ENCODE results near the gene MALAT1.

Gene MALAT1

GRCh38 chr11:65549096-65549495 is 50.3 kb downstream of the MALAT1 start:
- Histone ChIP-seq H3K36me3 (ENCODE audit: low read length) (no peaks in the 10 kb centered on the region), H3F3A (ENCODE audit: insufficient read depth) (peaks cover 11% of the 10 kb centered on the region), H3K79me2 (ENCODE audit: insufficient read depth, low read length) (no peaks in the 10 kb centered on the region)

GRCh38 chr11:65551572-65552387 is 52.9 kb downstream of the MALAT1 start:
- Histone ChIP-seq H3K27ac (ENCODE audit: low read depth, low read length) (no peak overlapping the region), H3K79me2 (ENCODE audit: insufficient read depth, low read length) (no peaks in the 10 kb centered on the region), H3K27me3 (ENCODE audit: low read length) (no peaks in the 10 kb centered on the region), H3K9ac (ENCODE audit: low read length) (no peak overlapping the region), H3F3A (ENCODE audit: insufficient read depth) (0 out of 2 replicates have a peak, but pooled peaks cover 1% of the 10 kb centered on the region), H3K4me3 (ENCODE audit: insufficient read depth, low read length, poor library complexity, severe bottlenecking) (no peak overlapping the region), H3K36me3 (ENCODE audit: low read length) (no peaks in the 10 kb centered on the region), H4K20me1 (ENCODE audit: low read depth, low read length) (no peaks in the 10 kb centered on the region), H3K9me2 (replicated peaks; ENCODE audit: insufficient read depth, low read length) (no peaks in the 10 kb centered on the region), H2AFZ (ENCODE audit: low read depth, low read length, severe bottlenecking) (no peak overlapping the region), H3K9me3 (ENCODE audit: insufficient read depth, low read length) (no peaks in the 10 kb centered on the region), H3K4me2 (ENCODE audit: low read depth, low read length, poor library complexity, severe bottlenecking) (peak overlapping the region; percentile 0)
- peak; percentile 86 for TF ChIP-seq CTCF (IDR thresholded peaks at IDR 0.05; ENCODE audit: insufficient read depth, low read length, poor library complexity, severe bottlenecking)
- no peak for TF ChIP-seq EZH2phosphoT487 (conservative IDR thresholded peaks at IDR 0.05; ENCODE audit: low read length)

More at GRCh38 chr11:65549096-65549495, 50.3 kb downstream of the MALAT1 start:
- no peak overlapping the region for H3K4me2 ChIP-seq (ENCODE audit: low read depth, low read length, poor library complexity, severe bottlenecking)
- H2AFZ ChIP-seq (ENCODE audit: low read depth, low read length, severe bottlenecking) = no peak overlapping the region
- no peak overlapping the region for H3K4me3 ChIP-seq (ENCODE audit: insufficient read depth, low read length, poor library complexity, severe bottlenecking)
- H4K20me1 ChIP-seq (ENCODE audit: low read depth, low read length) = no peaks in the 10 kb centered on the region
- no peak overlapping the region for H3K27ac ChIP-seq (ENCODE audit: low read depth, low read length)
- TF ChIP-seq CTCF (IDR thresholded peaks at IDR 0.05; ENCODE audit: insufficient read depth, low read length, poor library complexity, severe bottlenecking) (no peak), EZH2phosphoT487 (conservative IDR thresholded peaks at IDR 0.05; ENCODE audit: low read length) (no peak)
- H3K9me3 ChIP-seq (ENCODE audit: insufficient read depth, low read length) = no peaks in the 10 kb centered on the region
- H3K9me2 ChIP-seq (replicated peaks; ENCODE audit: insufficient read depth, low read length) = no peaks in the 10 kb centered on the region
- no peak overlapping the region for H3K9ac ChIP-seq (ENCODE audit: low read length)
- H3K27me3 ChIP-seq (ENCODE audit: low read length) = no peaks in the 10 kb centered on the region

- Histone ChIP-seq H3K9me3 (ENCODE audit: insufficient read depth, low read length) (no peaks in the 10 kb centered on the region), H3F3A (ENCODE audit: insufficient read depth) (no peaks in the 10 kb centered on the region), H3K9me2 (replicated peaks; ENCODE audit: insufficient read depth, low read length) (no peaks in the 10 kb centered on the region), H3K27me3 (ENCODE audit: low read length) (no peaks in the 10 kb centered on the region), H3K9ac (ENCODE audit: low read length) (no peak overlapping the region), H3K36me3 (ENCODE audit: low read length) (no peaks in the 10 kb centered on the region), H3K27ac (ENCODE audit: low read depth, low read length) (no peak overlapping the region), H3K4me2 (ENCODE audit: low read depth, low read length, poor library complexity, severe bottlenecking) (no peak overlapping the region), H3K4me3 (ENCODE audit: insufficient read depth, low read length, poor library complexity, severe bottlenecking) (no peak overlapping the region), H3K79me2 (ENCODE audit: insufficient read depth, low read length) (no peaks in the 10 kb centered on the region), H2AFZ (ENCODE audit: low read depth, low read length, severe bottlenecking) (no peak overlapping the region), H4K20me1 (ENCODE audit: low read depth, low read length) (no peaks in the 10 kb centered on the region)
- TF ChIP-seq EZH2phosphoT487 (conservative IDR thresholded peaks at IDR 0.05; ENCODE audit: low read length) = no peak
- TF ChIP-seq CTCF (IDR thresholded peaks at IDR 0.05; ENCODE audit: insufficient read depth, low read length, poor library complexity, severe bottlenecking) = no peak
Observed at GRCh38 chr11:65552388-65552951, 53.6 kb downstream of the MALAT1 start.

Measured in SU-DHL-6 (cell line).